Measurements from ENCODE around the gene ACOT4. TPM values are rescaled to one million over a fixed set of nuclear protein-coding genes. Genes with fewer than 3 reads are reported as not detected.
A peak's percentile ranks its signal among the peaks of the same experiment; 100 is the strongest.
"Not testable (repeated sequence)": the region's sequence is repeated elsewhere in the genome, so short reads cannot be mapped to it uniquely, and the experiment has no call there.

The ACOT4 gene
- total RNA-seq, 4 donors from 2014 or later = 0.48 to 2.0 (median 1.5) TPM

GRCh38 chr14:73566431-73566830, 25.2 kb upstream of the ACOT4 start:
- H3K4me1 ChIP-seq = peaks cover 0 to 32% (median 16%) of the 10 kb centered on the region in 3 donors
- H3K36me3 ChIP-seq; H3K4me3 ChIP-seq; H3K27me3 ChIP-seq; H3K9me3 ChIP-seq; H3K27ac ChIP-seq; intact Hi-C loops (cut with DNase I); DNase-seq: not testable (repeated sequence)
- WGBS, 2 donors = 89 to 90% methylated on average over 2 to 7 of the region's 18 CpGs

GRCh38 chr14:73566935-73567334, 24.7 kb upstream of the ACOT4 start:
- H3K27me3 ChIP-seq; intact Hi-C loops (cut with DNase I); DNase-seq; H3K4me3 ChIP-seq; H3K9me3 ChIP-seq; H3K36me3 ChIP-seq: not testable (repeated sequence)
- Histone ChIP-seq H3K27ac (peak overlapping the region in 1 of 4 donors; percentile 95), H3K4me1 (peaks cover 0 to 32% (median 16%) of the 10 kb centered on the region in 3 donors)
- 95 to 100% methylated on average over 6 of the region's 6 CpGs for WGBS, 2 donors

- Histone ChIP-seq H3K4me1 (peaks cover 0 to 32% (median 16%) of the 10 kb centered on the region in 3 donors), H3K27ac (peak overlapping the region; percentile 86 to 95 (median 92)), H3K9me3 (peaks cover 0 to 4% (median 0%) of the 10 kb centered on the region in 3 donors), H3K27me3 (no peaks in the 10 kb centered on the region), H3K36me3 (no peaks in the 10 kb centered on the region), H3K4me3 (peak overlapping the region in 1 of 4 donors; percentile 81)
- WGBS, 2 donors = 86 to 87% methylated on average over 7 of the region's 7 CpGs
- no peak for DNase-seq
- intact Hi-C loops (cut with DNase I) = no loop called here
- no peak for TF ChIP-seq CTCF (IDR thresholded peaks at IDR 0.05)
- TF ChIP-seq POLR2A (IDR thresholded peaks at IDR 0.05) = no peak
Measured at GRCh38 chr14:73567358-73567757, 24.3 kb upstream of the ACOT4 start.

GRCh38 chr14:73567951-73568885, 23.5 kb upstream of the ACOT4 start:
- H3K4me3 ChIP-seq = peak overlapping the region; percentile 54 to 81 (median 62)
- intact Hi-C loops (cut with DNase I) = no loop called here
- TF ChIP-seq CTCF (IDR thresholded peaks at IDR 0.05) (no peak), POLR2A (IDR thresholded peaks at IDR 0.05) (no peak)

GRCh38 chr14:73568886-73569184, 22.8 kb upstream of the ACOT4 start:
- H3K36me3 ChIP-seq; H3K27me3 ChIP-seq; DNase-seq; H3K9me3 ChIP-seq; intact Hi-C loops (cut with DNase I): not testable (repeated sequence)
- WGBS, 2 donors = 0% methylated on average over 3 of the region's 4 CpGs
- H3K4me1 ChIP-seq = peaks cover 0 to 32% (median 16%) of the 10 kb centered on the region in 3 donors
- peak overlapping the region; percentile 54 to 81 (median 62) for H3K4me3 ChIP-seq
- H3K27ac ChIP-seq = peak overlapping the region; percentile 86 to 95 (median 92)

More at GRCh38 chr14:73567951-73568885, 23.5 kb upstream of the ACOT4 start:
- no peak for DNase-seq
- H3K27ac ChIP-seq = peak overlapping the region; percentile 86 to 95 (median 92)
- no peaks in the 10 kb centered on the region for H3K27me3 ChIP-seq
- H3K4me1 ChIP-seq = peaks cover 0 to 32% (median 16%) of the 10 kb centered on the region in 3 donors
- 33 to 49% methylated on average over 16 of the region's 16 CpGs for WGBS, 2 donors
- no peaks in the 10 kb centered on the region for H3K36me3 ChIP-seq
- H3K9me3 ChIP-seq = no peaks in the 10 kb centered on the region

GRCh38 chr14:73569185-73569958, 22.3 kb upstream of the ACOT4 start, which contains the start of gene ACOT2:
Gene ACOT2 (plus strand): TSS chr14:73569213. CDS start chr14:73569241, 28 bp downstream.
- Histone ChIP-seq H3K27ac (peak within 1 kb of the TSS; percentile 86 to 95 (median 92)), H3K4me3 (peak within 1 kb of the TSS; percentile 54 to 81 (median 62)), H3K4me1 (peaks cover 0 to 32% (median 16%) of the 10 kb centered on the region in 3 donors)
- H3K27me3 ChIP-seq; H3K36me3 ChIP-seq; H3K9me3 ChIP-seq; intact Hi-C loops (cut with DNase I); DNase-seq: not testable (repeated sequence)
- peak in 2 of 6 experiments; percentile 9 to 24 for TF ChIP-seq CTCF (IDR thresholded peaks at IDR 0.05)
- TF ChIP-seq POLR2A (IDR thresholded peaks at IDR 0.05) = peak in 2 of 4 donors; percentile 11 to 40
- 0% methylated on average over 2 to 5 of the region's 83 CpGs for WGBS, 2 donors
